ENCODE measurements around the gene PRKCA.
"Not testable (repeated sequence)": the region's sequence is repeated elsewhere in the genome, so short reads cannot be mapped to it uniquely, and the experiment has no call there.

The PRKCA gene

DNA sequence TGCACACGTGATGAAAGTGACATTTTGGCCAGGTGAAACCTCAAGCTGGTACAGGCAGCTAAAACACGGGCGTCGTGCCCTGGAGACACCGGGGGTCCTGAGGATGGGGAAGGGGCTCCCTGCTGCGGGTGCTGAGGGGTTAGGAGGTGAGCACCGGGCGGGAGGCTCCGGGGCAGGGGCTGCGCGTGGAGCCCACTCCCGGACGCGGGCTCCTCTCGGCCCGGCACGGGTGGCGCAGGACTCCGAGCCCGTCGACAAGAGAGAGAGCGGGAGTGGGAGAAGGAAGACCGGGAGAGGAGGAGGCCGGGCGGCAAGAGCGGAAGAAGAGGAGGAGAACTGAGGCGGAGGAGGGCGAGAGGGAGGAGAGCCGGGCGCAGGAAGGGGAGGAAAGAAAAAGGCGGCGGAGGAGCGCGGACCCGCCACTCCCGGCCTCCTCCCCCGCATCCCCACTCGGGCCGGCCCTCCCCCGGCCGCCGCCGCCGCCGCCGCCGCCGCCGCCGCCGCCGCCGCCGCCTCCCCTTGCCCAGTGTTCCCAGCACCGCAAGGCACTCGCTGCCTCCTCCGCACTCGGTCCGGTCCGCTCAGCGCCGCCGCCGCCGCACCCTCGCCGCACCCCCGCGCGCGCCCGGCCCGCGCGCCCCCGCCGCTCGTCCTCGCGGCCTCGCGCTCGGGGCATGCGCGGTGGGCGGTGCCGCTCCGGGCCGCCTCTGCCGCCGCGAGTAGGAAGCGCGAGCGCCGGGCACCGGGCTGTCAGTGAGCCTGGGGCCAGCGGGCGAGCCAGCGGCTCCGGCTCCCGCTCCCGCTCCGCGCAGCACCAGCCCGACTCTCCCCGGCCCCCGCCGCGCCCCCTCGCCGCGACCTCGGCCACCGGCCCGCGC is at the start of gene PRKCA:
PRKCA (plus strand) TSS at position 750 of the 878 bp plus-strand sequence.
- DNase-seq: peak; percentile 73

GRCh38 chr17:66253458-66253857 is 49.0 kb upstream of the PRKCA start:
- DNase-seq: not testable (repeated sequence)

- peak; percentile 20 for DNase-seq
These were observed 47.3 kb upstream of the PRKCA start for GRCh38 chr17:66255112-66255511.

DNA sequence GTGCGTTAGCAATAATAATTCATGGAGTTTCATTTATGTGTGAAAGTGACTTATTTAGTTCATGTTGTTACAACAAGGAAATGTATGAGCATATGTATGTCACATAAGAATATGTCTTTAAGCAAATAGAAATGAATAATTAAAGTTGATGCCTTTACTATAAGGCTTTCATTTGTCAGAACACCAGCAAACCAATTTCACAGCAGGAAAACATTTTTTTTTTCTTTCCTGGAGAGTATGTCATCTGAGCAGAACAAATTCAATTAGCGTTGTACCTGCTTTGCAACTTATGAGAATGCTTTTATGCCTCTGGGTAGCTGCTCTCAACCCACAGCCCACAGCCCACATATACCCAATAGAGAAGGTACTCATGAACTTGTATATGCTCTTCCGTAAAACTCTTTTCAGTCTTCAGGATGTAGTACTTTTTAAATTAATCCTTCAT is 46.9 kb upstream of the PRKCA start:
- no peak for DNase-seq

DNA sequence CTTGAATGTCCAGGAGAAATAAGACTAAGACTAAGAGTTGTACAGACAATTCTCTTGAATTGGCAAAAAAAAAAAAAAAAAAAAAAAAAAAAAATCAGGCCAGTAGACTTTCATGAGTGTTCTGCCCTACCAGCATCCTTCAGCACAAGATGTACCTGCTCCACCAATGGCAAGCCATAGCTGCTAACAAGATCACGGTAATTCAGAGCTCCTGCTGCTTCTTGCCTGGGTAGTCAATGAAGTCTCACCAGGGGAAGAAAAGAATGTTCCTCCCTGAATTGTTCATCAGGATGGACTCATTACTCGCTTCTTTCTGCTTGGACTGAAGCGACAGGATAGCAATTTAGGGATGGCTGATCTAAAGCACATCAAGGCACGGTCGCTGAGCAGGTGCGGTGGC is 42.1 kb upstream of the PRKCA start:
- no peak for DNase-seq

DNA sequence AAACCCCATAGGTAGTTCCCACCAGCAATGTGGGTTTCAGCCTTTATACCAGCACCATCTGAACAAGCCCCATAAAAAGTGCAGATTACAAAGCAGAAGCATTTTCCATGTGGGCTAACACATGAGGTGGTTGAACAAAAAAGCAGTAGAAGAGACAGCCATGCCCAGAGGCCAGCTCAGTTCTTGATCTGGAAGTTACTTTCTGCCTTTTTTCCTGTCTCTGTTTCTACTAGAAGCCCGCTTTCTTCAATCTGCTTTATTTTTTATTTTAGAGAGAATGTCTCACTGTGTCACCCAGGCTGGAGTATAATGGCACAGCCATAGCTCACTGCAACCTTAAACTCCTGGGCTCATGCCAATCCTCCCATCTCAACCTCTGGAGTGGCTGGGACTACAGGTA is 41.7 kb upstream of the PRKCA start:
- no peak for DNase-seq

DNA sequence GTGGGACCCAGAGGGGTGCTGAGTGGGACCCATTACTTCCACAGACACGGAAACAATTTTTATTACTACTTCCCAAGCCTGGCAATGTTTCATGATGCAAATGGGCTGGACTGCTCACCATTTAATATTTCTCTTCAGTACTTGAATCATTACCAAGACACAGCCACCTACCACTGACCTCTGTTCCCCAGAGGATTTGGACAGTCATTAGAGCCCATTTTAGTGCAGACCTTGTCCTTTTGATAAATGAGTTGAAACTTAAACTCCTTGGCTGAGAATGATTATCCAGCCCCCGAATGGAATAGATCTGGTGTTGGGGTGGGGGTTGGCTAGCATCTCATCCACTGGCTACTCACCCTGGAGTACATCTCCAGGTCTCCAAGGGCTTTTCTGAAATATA is 39.6 kb upstream of the PRKCA start:
- no peak for DNase-seq

DNA sequence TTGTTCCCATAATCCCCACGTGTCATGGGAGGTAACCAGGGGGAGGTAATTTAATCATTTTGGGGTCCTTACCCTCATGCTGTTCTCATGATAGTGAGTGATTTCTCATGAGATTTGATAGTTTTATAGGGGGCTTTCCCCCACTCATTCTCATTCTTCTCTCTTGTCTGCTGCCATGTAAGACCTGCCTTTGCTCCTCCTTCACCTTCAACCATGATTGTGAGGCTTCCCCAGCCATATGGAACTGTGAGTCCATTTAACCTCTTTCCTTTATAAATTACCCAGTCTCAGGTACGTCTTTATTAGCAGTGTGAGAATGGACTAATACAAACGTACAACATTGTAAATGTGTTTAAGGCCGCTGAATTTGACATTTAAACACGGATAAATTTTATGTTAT is 37.7 kb upstream of the PRKCA start:
- DNase-seq: no peak

DNA sequence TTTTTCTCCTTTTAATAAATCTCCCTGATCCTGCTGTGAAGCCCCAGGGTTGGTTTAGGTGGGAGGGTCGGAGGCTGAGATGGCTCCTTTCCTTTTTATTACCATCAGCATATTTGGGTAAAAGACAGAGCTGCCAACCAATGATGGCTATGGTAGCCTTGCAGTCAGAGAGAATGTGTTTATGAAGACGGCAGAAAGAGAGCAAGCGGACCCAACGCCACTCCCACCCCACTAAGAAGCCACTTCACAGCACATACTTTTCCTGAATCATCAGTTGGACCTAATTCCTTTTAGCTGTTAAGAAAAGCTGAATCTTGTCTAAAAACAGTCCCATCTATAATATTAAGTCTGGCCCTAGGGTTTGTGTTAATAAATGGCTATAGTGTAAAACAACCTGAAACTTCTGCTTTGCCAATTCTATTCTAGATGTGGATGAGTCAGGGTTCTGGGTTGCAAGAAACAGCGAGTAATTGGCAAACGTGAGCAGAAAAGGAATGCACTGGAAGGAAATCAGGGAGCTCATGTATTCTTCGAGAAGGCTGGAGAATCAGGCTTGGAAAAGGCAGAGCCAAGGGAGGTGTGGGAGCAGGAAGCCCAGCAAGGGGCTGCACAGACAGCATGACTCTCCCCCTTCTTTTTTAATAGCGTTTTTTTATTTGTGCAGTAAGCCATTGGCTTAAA is 34.0 kb upstream of the PRKCA start:
- no peak for DNase-seq

DNA sequence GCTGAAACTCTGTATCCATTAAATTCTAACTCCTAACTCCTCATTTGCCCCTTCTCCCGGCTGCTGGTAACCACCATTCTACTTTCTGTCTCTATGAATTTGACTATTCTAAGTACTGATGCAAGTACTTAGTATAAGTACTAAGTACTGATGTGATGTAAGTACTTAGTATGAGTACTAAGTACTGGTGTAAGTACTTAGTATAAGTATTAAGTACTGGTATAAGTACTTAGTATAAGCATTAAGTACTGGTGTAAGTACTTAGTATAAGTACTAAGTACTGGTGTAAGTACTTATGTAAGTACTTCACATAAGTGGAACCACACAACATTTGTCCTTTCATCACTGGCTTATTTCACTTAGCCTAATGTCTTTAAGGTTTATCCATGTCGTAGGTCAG is 32.3 kb upstream of the PRKCA start:
- DNase-seq: no peak

GRCh38 chr17:66271512-66271911 is 30.9 kb upstream of the PRKCA start:
- DNase-seq: no peak

DNA sequence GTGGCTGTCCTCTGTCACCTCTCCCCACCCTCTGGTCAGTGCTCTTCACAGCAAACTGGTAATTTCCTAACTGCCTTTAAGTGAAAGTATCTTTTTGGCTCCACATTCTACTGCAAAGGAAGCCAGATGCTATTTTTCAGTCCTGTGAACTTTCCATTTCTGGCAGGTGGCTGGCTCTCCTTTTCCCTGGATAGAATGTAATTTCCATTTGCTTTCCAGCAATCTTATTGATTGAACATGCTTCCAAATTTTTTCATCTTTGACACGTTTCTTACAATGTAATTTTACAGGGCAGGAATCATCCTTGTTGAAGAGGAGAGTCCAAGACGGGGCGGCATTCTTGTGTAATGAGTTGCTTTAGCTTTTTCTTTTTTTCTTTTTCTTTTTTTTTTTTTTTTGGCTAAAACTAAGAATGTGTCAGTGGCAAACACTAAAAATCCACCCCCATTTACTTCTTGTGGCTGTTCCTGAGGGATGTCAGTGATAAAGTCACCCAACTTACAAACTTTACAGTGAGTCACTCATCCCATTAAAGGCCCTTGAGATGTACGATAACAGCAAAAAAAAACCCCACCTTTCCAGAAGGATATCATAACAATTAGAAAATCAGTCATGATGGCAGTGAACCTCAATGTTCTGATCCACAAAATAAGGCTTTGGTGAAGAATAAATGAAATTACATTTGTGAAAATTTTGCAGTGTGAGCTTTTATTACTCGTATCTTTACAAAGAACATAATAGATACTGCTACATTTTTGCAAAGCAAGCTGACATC is 29.4 kb upstream of the PRKCA start:
- DNase-seq: no peak

DNA sequence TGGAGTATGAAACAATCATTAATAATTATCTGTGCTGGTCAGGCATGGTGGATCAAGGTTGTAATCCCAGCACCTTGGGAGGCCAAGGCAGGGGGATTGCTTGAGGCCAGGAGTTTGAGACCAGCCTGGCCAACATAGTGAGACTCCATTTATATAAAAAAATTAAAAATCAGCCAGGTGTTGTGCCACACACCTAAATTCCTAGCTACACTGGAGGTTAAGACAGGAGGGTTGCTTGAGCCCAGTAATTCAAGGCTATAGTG is 28.9 kb upstream of the PRKCA start:
- no peak for DNase-seq

DNA sequence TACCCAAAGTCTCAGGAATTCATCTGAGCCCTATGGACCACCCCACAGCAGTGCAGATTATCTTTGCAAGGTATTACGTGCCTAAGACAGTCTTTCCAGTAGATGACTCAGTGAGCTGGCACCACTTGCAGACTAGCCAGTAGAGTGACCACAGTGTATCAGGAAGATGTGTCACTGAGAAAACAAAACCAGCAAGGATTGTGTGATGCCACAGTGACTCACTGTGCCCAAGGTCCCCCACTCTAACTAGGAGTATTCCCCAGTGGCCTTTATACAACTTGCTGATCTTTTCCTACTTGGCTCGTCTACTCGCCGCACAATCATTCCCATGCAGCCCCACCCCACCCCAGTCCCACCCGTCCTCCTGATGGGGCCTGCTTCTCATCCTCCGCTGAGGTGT is 26.8 kb upstream of the PRKCA start:
- no peak for DNase-seq

GRCh38 chr17:66276328-66276937 is 26.0 kb upstream of the PRKCA start:
- DNase-seq: no peak

DNA sequence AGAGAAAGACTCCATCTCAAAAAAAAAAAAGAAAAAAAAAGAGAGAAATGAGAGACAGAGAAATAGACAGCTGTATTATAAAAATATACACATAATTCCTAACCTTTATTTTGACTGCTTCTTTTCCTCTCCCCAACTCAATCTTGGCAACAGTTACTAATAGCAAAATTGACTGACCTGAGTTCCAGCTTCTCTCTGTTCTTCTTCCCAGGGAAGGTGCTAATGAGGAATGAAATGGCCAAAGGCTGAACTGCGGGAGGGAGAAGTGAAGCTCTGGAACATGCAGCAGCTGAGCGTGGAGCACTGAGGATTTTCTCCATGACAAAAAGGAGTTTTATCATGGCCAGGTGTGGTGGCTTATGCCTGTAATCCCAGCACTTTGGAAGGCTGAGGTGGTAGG is 25.2 kb upstream of the PRKCA start:
- DNase-seq: no peak

GRCh38 chr17:66281661-66282369 is 20.6 kb upstream of the PRKCA start:
- no peak for DNase-seq

GRCh38 chr17:66283296-66283934 is 19.0 kb upstream of the PRKCA start:
- no peak for DNase-seq

GRCh38 chr17:66283971-66284370 is 18.4 kb upstream of the PRKCA start:
- DNase-seq: no peak

GRCh38 chr17:66285149-66285548 is 17.3 kb upstream of the PRKCA start:
- DNase-seq: no peak

GRCh38 chr17:66287911-66288310 is 14.5 kb upstream of the PRKCA start:
- no peak for DNase-seq

DNA sequence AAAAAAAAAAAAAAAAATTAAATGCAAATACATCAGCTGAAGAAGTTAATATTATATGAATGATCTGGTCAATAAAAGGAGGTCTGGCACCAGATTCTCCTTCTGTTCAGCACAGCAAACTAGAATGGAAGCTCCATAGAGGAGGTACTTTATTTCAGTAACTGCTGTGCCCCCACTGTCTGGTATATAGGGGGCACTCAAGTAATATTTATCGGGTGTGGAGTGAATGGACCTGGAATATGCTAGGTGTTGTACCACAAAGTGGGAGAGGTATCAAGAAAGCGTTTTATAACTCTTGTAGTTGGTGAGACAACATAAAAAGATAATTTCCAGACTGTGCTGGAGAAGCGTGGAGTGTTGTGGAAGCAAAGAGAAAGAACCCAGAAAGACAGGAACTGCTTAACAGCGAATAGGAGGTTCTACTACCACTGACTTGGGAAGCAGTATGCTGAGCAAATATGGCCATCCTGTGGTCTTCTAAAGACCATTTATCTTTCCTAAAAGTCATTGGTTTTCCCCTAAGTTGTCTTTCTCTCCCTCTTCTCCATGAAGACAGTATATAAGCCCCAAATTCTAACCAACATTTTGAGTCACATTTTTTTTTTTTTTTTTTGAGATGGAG is 12.2 kb upstream of the PRKCA start:
- no peak for DNase-seq
